ENCODE results near the gene FIBP. TPM values are rescaled to one million over a fixed set of nuclear protein-coding genes. Genes with fewer than 3 reads are reported as not detected.
A peak's percentile ranks its signal among the peaks of the same experiment; 100 is the strongest.

FIBP gene
- total and polyA plus RNA-seq, 12 donors, result 44.0 to 88.4 (median 49.9) TPM

DNA sequence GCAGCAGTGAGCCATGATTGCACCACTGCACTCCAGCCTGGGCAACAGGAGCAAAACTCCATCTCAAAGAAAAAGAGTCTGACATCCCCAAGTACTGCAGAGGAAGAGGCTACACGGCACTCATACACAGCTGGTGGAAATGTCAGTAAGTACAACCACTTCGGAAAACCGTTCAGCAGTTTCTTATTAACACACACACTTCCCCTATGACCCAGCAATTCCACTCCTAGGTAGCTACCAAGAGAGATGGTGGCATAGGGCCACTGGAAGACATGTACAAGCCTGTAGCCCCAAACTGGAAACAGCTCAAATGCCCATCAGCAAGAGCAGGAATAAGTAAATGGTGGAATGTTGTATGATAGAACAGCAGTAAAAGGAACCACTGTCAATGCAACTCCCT, 34.3 kb upstream of the FIBP start:
- no peaks in the 10 kb centered on the region for H3K27me3 ChIP-seq
- H3K27ac ChIP-seq, result no peak overlapping the region
- intact Hi-C loops (cut with DNase I), result loop anchor here in 1 of 10 donors (5.0 kb wide), 1 partner anchor 40 kb away; the partner anchor contains the start of gene SART1
- peaks cover 0 to 37% (median 4%) of the 10 kb centered on the region in 9 donors for H3K36me3 ChIP-seq
- WGBS, 2 donors, result 80 to 85% methylated on average over 3 of the region's 3 CpGs
- TF ChIP-seq, protein P1, sequence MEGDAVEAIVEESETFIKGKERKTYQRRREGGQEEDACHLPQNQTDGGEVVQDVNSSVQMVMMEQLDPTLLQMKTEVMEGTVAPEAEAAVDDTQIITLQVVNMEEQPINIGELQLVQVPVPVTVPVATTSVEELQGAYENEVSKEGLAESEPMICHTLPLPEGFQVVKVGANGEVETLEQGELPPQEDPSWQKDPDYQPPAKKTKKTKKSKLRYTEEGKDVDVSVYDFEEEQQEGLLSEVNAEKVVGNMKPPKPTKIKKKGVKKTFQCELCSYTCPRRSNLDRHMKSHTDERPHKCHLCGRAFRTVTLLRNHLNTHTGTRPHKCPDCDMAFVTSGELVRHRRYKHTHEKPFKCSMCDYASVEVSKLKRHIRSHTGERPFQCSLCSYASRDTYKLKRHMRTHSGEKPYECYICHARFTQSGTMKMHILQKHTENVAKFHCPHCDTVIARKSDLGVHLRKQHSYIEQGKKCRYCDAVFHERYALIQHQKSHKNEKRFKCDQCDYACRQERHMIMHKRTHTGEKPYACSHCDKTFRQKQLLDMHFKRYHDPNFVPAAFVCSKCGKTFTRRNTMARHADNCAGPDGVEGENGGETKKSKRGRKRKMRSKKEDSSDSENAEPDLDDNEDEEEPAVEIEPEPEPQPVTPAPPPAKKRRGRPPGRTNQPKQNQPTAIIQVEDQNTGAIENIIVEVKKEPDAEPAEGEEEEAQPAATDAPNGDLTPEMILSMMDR (IDR thresholded peaks at IDR 0.05), result no peak
- H3K4me1 ChIP-seq, result peaks cover 14 to 30% (median 22%) of the 10 kb centered on the region in 9 donors
- ATAC-seq (no peak), DNase-seq (no peak)
- H3K9me3 ChIP-seq, result no peaks in the 10 kb centered on the region
- no peak overlapping the region for H3K4me3 ChIP-seq

DNA sequence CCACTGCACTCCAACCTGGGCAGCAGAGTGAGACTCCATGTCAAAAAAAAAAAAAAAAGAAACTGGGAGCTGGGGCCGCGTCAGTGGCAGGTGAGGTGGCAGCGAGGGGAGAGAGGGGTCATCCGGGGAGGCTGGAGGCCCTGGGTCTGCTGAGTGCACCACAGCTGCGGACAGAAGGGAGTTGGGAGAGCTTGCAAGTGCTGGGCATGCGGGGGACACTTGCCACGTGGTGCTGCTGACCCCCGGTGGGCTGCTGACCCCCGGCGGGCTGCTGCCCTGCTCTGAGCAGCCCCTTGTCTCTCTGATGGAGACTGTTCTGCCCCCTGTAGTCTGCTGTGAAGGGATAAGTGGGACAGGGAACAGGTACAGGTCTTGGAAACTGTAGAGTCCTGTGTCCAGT, 33.6 kb upstream of the FIBP start:
- no peak overlapping the region for H3K4me3 ChIP-seq
- no peaks in the 10 kb centered on the region for H3K27me3 ChIP-seq
- no peaks in the 10 kb centered on the region for H3K9me3 ChIP-seq
- WGBS, 2 donors, result 95% methylated on average over 10 of the region's 10 CpGs
- ATAC-seq (no peak), DNase-seq (no peak)
- intact Hi-C loops (cut with DNase I), result loop anchor here in 1 of 10 donors (5.0 kb wide), 1 partner anchor 40 kb away; the partner anchor contains the start of gene SART1
- peaks cover 20 to 37% (median 28%) of the 10 kb centered on the region in 9 donors for H3K4me1 ChIP-seq
- TF ChIP-seq, protein P1 (IDR thresholded peaks at IDR 0.05), result no peak
- no peak overlapping the region for H3K27ac ChIP-seq
- H3K36me3 ChIP-seq, result peaks cover 0 to 42% (median 4%) of the 10 kb centered on the region in 9 donors

DNA sequence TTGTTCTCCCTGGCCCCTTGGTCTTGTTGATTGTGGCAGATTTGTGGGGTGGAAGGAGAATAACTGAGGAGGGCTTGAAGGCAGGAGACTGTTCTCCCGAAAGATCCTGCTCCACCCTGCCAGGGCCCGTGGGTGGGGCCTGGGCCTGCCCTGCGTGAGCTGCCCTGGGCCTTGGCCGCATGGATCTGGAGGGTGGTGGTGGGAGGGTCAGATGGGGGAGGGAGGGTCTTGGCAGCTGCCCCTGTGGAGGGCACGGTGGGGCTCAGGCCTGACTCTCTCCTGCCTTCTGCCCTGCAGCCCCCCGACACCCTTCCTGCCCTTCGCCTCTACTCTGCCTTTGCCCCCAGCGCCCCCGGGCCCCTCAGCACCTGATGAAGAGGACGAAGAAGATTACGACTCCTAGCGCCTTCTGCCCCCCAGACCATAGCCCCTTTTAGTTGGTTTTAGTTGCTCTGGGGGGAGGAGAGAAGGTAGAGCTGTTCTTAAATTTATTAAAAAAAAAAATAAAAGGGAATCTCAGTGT, 32.8 kb upstream of the FIBP start:
- TF ChIP-seq, protein P1 (IDR thresholded peaks at IDR 0.05), result no peak
- WGBS, 2 donors, result 89 to 94% methylated on average over 12 of the region's 12 CpGs
- Histone ChIP-seq H3K9me3 (no peaks in the 10 kb centered on the region), H3K4me1 (peaks cover 24 to 45% (median 36%) of the 10 kb centered on the region in 9 donors), H3K4me3 (peak overlapping the region in 5 of 10 donors; percentile 81 to 100 (median 98)), H3K27ac (no peak overlapping the region), H3K36me3 (peaks cover 0 to 42% (median 4%) of the 10 kb centered on the region in 9 donors), H3K27me3 (no peaks in the 10 kb centered on the region)
- intact Hi-C loops (cut with DNase I), result loop anchor here in 1 of 10 donors (5.0 kb wide), 1 partner anchor 41 kb away; the partner anchor contains the start of gene SART1
- DNase-seq, result no peak
- ATAC-seq, result no peak

DNA sequence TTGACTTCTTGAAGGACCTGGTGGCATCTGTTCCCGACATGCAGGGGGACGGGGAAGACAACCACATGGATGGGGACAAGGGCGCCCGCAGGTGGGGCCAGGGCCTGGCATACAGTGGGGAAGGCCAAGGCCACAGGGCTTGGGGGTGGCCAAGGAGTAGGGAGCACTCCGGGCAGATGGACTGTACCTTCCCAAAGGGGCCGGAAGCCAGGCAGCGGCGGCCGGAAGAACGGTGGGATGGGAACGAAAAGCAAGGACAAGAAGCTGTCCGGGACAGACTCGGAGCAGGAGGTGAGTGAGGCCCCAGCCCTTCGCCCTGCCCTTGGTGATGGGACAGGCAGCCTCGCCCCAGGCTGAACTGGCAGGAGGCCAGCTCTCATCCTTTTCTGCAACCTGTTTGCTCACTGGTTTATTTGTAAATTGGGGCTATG, 32.1 kb upstream of the FIBP start:
- DNase-seq (peak in 1 of 2 donors; percentile 17), ATAC-seq (no peak)
- TF ChIP-seq, protein P1 (IDR thresholded peaks at IDR 0.05), result no peak
- Histone ChIP-seq H3K4me1 (peaks cover 31 to 52% (median 43%) of the 10 kb centered on the region in 9 donors), H3K27ac (peak overlapping the region in 6 of 10 donors; percentile 90 to 96 (median 94)), H3K4me3 (peak overlapping the region in 9 of 10 donors; percentile 81 to 100 (median 98)), H3K27me3 (no peaks in the 10 kb centered on the region), H3K36me3 (peaks cover 0 to 42% (median 4%) of the 10 kb centered on the region in 9 donors), H3K9me3 (no peaks in the 10 kb centered on the region)
- 60 to 70% methylated on average over 15 of the region's 15 CpGs for WGBS, 2 donors
- intact Hi-C loops (cut with DNase I), result loop anchor here in 1 of 10 donors (5.0 kb wide), 1 partner anchor 42 kb away; the partner anchor contains the start of gene SART1
